Astrocyte (in vitro differentiated cells and primary cell): ENCODE measurements around the gene KCNJ13.

Experiments
- EZH2 ChIP-seq: IDR thresholded peaks from 2 replicates; pipeline ENCODE4 v1.6.1; 2012; ENCODE audit warnings: mild to moderate bottlenecking, low read length, inconsistent platforms; ENCODE audit not compliant: insufficient read depth
- TF ChIP-seq, protein P1 (sequence below): IDR thresholded peaks from 2 replicates; pipeline ENCODE4 v1.5.1; 2011; ENCODE audit warnings: low read depth, mild to moderate bottlenecking, inconsistent platforms, low read length, moderate library complexity; ENCODE audit not compliant: insufficient read depth

DNA sequence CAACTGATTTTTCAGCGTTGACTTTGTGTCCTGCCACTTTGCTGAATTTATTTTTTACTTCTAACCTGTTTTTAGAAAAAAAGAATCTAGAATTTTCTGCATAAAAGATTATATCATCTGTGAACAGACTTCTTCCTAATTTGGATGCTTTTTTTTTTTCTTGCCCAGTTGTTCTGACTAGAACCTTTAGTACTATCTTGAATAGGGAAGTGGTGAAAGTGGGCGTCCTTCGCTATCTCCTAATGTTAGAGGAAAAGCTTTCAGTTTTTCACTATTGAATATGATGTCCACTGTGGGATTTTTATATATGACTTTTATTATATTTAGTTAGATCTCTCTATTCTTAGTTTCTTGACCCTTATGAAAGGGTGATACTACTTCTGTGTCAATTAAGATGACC, 25.7 kb upstream of the KCNJ13 start:
- TF ChIP-seq, protein P1, sequence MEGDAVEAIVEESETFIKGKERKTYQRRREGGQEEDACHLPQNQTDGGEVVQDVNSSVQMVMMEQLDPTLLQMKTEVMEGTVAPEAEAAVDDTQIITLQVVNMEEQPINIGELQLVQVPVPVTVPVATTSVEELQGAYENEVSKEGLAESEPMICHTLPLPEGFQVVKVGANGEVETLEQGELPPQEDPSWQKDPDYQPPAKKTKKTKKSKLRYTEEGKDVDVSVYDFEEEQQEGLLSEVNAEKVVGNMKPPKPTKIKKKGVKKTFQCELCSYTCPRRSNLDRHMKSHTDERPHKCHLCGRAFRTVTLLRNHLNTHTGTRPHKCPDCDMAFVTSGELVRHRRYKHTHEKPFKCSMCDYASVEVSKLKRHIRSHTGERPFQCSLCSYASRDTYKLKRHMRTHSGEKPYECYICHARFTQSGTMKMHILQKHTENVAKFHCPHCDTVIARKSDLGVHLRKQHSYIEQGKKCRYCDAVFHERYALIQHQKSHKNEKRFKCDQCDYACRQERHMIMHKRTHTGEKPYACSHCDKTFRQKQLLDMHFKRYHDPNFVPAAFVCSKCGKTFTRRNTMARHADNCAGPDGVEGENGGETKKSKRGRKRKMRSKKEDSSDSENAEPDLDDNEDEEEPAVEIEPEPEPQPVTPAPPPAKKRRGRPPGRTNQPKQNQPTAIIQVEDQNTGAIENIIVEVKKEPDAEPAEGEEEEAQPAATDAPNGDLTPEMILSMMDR = no peak
- no peak for TF ChIP-seq EZH2
